Stimulated activated CD4-positive, alpha-beta T cell treated with anti-CD3 and anti-CD28 coated beads, Interleukin-4, amount 100 ng/mL, for 4 hours (primary cell): ENCODE measurements around the gene INTS4.
"Not testable (repeated sequence)": the region's sequence is repeated elsewhere in the genome, so short reads cannot be mapped to it uniquely, and the experiment has no call there.

Experiments
- DNase-seq, 2 experiments: peaks; one replicate each; pipeline ENCODE4 v3.0.0-alpha.2; 2020

The INTS4 gene

DNA sequence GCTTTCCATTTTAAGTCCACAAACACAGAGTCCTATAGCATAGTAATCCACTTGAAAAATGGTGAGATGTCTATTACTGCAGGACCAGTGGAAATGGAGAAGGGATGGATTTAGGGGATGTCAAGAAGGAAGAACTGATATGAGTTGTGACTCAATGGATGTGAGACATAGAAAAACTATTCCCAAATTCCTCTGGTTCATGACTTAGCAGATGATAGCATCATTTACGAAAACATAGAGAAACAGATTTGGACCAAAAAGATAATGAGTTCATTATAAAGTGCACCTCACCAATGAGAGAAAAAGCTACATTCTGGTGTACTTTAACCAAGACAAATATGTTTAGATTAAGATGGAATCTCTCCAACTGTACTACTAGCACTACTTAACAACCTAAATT, 51.2 kb downstream of the INTS4 start:
- DNase-seq, result not testable (repeated sequence)

DNA sequence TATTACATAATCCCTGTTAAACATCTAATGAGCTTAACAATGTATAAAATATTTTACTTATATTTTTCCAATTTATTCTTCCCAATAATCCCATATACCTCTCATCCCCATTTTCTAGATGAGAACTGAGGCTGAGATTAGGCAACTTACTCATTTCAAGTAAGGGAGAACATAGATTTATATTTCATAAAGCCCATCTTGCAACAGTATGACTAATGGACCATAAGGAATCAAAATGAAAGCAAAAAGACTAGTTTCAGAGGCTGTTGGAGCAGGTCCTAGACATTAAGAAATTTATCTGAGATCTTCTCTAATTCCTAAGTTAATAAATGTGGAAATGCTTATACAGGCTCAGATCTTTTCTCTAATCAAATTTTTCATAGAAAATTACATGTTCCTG, 52.0 kb downstream of the INTS4 start:
- not testable (repeated sequence) for DNase-seq

DNA sequence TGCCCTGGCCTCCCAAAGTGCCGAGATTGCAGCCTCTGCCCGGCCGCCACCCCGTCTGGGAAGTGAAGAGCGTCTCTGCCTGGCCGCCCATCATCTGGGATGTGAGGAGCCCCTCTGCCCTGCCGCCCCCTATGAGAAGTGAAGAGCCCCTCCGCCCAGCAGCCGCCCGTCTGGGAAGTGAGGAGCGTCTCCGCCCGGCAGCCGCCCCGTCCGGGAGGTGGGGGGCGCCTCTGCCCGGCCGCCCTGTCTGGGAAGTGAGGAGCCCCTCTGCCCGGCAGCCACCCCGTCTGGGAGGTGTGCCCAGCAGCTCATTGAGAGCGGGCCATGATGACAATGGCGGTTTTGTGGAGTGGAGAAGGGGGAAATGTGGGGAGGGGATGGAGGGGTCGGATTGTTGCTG, 60.9 kb downstream of the INTS4 start:
- not testable (repeated sequence) for DNase-seq

DNA sequence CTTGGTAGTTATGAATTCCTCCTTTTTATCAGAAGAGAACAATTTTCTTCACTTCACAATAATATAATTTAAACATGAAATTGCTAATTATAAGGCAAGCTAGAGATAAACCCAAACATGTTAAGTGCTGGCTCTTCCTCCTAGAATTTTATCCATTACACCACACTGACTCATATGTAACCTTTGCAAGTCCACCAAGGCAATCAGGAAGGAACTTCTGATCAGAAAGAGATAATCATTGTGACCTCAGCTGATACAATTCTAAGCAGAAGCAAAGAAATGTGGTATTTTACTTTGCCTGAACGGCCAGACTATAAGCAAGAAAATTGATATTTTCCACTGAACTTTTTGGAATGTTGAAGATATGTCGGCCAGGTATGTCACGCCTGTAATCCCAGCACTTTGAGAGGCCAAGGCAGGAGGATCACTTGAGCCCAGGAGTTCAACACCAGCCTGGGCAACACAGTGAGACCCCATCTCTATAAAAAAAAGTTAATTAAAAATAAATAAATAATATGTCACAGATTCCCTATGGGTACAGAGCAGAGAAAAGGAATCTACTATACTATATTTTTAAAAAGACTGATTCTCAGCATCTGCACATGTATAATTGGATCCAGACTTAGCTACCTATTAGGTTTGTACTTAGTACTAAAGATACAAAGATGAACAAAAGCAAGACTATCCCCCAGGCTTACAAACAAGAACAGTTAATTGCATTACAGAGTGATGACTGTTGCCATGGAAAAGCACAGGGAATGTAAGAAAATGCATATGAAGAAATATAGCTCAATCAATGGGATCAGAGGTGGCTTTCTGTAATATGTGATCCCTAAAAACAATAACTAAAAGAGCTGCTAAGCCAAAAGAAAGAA, 63.9 kb downstream of the INTS4 start:
- DNase-seq, result not testable (repeated sequence)

DNA sequence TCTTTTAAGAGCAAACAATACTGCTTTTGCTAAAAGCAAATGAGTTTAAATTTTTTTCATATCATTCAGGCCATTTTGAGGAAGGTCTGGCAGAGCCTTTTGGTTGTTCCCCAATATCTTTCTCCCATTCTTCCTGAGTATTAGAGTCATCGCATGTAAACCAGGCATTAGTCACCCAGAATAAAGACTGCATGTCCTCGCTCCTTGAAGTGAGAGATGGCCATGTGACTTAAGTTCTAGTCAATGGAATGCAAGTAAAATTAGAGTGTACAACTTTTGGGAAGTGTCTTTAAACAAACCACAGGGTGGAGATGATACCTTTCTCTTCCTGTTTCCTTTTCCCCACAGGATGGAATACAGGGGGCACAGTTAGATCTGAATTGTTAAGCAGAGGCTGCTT, 76.8 kb downstream of the INTS4 start:
- not testable (repeated sequence) for DNase-seq

DNA sequence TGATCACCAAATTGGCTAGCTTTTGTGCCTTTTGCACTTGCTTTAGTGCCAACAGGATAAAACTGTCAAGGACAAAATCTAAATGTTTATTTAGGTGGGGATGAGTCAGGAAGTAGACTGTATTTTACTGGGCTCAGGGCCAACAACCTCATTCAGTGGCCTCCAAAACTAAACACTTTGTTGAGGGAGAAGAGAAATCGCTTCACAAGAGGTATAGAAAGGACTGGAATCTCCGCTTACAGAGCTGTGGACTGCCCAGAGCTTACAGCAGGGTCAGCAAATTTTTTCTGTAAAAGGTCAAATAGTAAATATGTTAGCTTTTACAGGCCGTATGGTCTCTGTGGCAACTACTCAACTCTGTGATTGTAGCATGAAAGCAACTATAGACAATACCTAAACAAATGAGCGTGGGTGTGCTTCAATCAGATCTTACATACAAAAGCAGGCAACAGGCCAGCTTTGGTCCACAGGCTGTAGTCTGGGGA, 80.1 kb downstream of the INTS4 start:
- not testable (repeated sequence) for DNase-seq

DNA sequence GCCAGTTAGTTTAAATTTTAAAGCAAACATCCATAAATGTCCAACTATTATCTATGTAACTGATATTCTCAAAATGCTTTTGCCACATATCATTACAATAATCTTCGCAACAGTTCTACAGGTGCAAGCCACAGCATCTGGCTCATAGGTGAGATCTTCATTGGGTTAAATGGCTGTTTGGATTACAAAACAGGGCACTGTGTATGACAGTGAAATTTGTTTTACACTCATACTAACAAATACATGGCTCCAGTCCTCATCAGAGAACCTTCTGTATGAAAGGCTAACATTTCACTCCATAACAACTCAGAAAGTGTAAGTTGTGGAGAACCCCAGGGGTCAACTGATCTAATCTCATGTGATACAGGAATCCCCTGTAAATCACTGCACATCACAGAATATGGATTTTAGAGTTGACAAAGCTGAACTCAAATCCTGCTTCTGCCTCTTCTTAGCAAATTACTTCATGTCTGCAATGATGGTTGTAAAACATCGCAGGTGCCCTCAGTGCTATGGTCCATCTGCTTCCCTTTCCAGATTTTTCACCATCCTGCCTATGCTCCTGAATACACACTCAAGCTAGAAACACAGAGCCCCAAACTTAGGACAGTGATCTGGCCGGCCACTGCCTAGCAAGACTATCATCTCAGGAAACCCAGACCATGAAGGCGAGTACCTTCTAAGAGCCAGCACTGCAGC, 80.7 kb downstream of the INTS4 start:
- not testable (repeated sequence) for DNase-seq

DNA sequence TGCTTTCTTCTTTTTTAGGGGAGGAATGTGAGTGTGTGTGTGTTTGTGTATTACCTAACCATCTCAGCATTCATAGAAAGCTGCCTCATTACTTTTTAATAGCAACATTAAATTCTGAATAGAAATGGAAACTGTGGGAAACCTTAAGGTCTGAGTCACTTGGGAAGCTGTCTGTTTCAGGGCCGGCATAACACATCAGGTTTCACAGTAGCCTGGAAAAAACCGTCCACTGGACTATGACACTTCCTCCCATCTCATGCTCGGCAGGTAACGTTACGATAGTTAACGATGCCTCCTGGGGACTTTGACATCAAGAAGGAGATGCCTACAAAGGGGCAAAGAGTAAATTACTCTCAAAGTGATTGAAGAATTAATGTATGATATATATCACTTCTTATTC, 83.6 kb downstream of the INTS4 start:
- DNase-seq, result not testable (repeated sequence)

DNA sequence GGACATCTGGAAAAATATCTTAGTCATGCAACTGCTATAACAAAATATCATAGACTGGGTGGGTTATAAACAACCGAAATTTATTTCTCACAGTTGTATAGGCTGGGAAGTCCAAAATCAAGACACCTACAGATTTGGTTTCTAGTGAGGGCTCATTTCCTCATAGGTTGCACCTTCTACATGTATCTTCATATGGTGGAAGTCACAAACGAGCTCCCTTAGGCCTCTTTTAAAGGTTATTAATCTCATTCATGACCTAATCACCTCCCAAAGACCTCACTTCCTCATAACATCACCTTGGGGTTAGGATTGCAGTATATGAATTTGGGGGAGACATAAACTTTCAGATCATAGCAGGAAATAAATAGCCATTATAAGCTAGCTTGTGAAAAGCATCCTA, 85.2 kb downstream of the INTS4 start:
- DNase-seq, result no peak

DNA sequence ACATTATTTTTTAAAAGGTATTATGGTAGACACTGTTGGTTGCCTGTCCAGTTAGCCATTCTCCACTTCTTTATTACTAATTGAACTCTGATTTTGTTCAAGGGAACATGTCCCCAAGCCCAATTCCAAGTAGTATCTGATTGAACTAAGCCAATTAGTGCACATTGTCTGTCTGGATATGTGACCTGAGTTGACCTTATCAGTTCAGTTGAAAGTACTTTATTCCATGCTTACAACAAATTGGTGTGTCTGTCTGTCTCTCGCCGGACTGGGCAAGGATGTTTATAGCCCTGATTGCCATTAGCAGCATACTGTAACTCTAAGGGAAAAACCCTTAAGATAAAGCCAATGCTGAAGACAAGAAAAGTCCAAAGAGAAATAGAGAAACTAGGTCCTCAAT, 85.6 kb downstream of the INTS4 start:
- no peak for DNase-seq

DNA sequence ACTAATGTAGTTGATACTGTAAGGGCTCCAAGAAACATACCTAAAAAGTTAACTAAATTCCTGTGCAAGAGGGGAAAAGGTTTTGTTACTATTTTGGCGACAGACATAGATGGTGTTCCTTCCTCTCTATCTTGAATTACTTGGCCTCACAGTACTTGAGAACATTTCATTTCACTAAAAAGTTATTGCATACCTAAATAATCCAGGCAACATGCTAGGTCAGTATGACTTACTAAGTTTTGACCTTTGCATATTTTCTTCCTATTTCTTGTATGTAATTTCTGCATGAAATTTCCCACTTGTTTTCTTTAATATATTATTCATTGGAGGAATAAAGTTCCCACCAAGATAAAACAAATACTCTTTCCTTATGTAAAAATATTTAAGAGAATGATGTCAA, 99.5 kb downstream of the INTS4 start:
- DNase-seq, result not testable (repeated sequence)

DNA sequence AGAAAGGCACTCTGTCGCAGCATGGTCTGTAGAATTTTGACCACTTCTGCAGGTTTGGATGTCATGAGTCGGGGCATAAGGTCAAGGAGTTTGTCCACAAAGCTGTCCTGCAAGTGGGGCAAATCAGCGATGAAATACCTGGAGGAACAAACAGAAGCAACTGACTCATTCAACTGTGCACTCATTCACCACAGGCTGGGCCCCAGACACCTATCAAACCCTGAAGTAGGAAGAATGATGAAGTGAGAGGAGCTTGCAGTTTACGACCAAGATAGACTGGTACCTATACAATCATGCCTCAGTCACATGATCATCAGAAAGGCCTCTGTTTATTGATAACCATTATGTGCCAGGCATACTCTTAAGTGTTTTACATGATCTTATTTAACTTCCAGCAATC, 102.8 kb downstream of the INTS4 start:
- DNase-seq, result not testable (repeated sequence)

DNA sequence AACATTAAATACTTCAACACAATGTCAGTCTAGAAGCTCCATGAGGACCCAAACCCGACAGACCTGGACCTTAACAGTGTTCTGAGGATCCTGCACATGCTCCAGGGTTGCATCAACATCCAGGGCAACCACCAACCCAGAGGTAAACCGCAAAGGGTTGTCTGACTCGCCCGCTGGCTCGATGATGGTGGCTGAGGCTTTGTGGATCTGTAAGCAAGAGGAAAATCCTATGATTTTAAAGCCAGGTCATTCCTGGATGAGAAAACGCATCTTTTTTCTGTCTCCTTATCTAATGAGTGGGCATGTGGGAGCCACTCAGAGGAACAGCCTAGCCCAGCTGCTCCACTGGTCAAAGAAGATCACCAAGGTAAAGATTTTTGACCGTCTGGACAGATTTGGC, 103.2 kb downstream of the INTS4 start:
- DNase-seq, result not testable (repeated sequence)

DNA sequence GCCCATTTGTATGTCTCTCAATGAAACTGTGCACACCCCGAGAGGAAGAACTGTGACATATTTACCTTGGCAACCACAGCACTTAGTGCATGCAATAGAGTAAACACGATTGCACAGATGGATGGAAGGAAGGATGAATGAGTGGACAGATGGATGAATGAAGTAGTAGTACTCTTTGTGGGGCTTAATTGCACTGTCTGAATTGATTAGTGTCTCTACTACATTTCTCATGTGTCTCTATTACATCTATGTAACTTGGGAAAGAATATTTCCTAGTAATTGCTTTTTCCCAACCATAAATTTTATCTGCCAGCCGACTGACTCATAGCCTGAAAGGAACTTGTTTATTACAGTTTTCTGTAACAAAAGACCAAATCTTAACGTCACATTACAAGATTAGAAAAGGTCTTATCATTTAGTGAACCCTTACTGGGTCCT, 103.8 kb downstream of the INTS4 start:
- DNase-seq, result not testable (repeated sequence)

DNA sequence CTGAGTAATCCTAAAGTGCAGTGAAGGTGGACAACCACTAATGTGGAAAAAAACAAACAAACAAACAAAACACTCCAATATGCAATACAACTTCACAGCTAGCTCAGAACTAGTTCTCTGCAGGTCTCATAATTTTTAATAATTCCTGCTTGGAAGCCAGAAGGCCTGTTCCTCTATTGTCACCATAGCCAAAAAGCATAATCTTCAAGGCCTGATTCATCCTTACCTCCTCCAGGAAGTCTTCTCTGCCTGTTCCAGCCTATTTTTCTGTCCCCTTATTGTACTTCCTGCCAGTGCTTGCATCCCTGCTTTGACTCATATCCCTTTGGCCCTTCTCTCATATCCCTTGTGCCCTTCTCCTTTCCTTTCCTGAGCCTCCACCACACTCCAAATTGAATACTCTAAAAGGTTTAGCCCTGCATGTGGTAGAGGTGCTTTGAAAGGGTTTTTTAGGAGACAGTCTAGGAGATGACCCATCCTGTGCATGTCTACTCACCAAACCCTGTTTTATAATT, 104.3 kb downstream of the INTS4 start:
- not testable (repeated sequence) for DNase-seq

DNA sequence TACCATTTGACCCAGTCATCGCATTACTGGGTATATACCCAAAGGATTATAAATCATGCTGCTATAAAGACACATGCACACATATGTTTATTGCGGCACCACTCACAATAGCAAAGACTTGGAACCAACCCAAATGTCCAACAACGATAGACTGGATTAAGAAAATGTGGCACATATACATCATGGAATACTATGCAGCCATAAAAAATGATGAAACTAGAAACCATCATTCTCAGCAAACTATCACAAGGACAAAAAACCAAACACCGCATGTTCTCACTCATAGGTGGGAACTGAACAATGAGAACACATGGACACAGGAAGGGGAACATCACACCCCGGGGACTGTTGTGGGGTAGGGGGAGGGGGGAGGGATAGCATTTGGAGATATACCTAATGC, 105.4 kb downstream of the INTS4 start:
- DNase-seq, result not testable (repeated sequence)

DNA sequence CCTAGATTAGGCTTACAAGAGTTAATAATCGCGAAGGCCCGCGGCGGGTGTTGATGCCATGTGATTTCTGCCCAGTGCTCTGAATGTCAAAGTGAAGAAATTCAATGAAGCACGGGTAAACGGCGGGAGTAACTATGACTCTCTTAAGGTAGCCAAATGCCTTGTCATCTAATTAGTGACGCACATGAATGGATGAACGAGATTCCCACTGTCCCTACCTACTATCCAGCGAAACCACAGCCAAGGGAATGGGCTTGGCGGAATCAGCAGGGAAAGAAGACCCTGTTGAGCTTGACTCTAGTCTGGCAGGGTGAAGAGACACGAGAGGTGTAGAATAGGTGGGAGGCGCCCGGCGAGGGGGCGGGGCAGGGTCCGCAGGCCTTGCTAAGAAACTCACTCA, 108.1 kb downstream of the INTS4 start:
- DNase-seq, result no peak

DNA sequence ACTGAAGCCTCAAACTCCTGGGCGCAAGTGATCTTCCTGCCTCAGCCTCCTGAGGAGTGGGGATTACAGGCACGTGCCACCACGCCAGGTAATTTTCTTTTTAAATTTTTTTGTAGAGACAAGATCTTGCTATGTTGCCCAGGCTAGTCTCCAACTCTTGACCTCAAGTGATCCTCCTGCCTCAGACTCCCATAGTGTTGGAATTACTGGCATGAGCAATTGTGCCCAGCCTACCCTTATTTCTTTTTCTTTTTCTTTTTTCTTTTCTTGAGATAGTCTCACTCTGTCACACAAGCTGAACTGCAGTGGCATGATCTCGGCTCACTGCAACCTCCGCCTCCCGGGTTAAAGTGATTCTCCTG, 109.7 kb downstream of the INTS4 start:
- DNase-seq, result no peak

DNA sequence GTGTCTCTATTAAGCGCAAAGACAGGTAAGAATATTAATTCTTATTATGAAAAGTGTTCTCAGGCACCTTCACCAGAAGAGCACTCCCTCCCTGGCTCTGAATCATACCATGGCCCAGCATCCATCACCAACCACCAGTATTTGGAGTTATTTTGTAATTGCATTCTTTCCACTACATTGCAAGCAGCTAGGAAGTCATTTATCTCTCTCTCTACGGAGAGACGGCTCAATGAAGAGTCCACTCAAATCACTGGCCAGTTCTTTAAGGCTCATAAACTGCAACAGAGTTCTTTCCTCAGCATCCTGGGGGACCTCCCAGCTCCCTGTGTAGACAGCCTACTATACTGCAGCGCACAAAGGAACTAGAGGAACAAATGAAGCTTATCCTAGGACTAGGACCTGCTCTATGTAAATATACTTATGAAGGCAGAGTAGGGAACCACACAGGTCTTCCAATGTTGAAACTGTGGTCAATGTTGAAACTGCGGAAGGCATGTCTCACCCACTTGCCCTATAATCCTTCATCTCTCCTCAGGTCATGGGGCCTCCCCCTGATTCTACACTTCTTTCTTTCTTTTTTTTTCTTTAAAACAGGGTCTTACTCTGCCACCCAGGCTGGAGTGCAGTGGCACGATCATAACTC, 110.2 kb downstream of the INTS4 start:
- no peak for DNase-seq

DNA sequence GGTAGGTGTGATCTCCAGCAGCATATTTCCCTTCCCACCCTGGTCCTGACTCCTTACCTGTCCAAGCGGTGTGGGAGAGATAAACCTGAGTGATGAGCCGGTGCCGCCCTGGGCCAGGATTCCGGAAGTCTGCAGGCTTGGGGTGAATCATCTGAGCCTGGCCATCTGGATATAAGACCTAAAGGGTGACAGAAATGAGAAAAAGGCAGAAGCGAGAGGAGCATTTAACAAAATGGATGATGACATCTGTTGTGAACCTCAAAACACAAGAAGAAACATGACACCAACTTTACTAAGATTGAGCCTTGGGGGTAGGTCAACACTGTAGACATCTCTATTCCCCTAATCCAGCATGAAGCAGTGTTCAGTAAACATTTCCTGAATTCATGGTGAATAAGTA, 110.7 kb downstream of the INTS4 start:
- no peak for DNase-seq

DNA sequence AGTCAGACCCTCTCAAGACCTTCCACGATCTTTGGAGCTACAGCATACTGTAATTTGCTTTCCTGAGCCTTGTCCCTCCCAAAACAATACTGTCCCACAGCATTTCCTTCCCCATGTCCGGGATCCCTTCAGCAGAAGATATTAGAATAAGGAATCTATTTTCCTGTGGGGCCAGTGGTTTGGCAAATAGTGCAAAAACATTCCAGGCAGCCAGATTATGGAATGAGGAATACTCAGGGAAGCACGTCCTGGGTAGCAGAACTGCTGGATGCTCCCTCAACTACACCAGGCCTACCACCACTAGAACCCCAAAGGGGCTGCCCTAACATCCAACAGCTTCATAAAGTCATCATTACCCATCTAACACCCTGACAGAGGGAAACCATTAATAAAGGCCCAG, 112.1 kb downstream of the INTS4 start:
- no peak for DNase-seq

DNA sequence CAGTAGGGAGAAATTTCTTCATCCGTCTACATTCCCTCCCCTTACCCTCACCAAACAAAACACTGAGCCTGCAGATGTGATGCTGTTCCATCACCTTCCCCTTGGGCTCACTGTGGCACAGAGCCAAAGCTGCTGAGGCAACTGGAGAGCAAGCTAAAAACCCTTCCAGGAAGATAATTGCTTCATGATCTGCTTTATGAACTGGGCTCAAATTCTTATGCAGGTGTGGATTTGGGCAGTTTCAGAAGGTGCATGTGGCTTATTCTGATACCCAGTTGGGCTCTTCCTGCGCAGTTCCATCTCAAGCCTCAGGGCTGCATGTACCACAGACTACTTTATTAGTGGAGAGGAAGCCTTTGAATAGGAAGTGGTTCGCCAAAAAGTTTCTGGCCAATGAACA, 115.2 kb downstream of the INTS4 start:
- no peak for DNase-seq

DNA sequence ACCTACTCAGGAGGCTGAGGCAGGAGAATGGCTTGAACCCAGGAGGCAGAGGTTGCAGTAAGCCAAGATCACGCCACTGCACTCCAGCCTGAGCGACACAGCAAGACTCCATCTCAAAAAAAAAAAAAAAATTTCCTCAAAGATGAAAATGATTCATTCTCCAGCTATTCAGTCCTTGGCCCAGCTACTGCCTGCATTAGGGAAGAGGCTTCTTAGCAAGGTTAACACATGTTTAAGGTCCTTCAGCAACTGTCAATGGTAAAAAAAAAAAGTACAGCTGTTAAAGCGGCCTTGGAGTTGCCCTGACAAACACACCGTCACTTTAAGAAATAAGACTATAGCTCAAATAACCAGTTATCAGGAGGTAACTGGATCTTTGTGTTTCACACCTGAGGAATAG, 116.2 kb downstream of the INTS4 start:
- DNase-seq, result not testable (repeated sequence)
